Suppressor macrophage treated with lipopolysaccharide for 1 hour (primary cell): Measurements from ENCODE around the gene TRIM46.

Source experiments
- DNase-seq, 3 donors: peaks; one replicate each; pipeline ENCODE4 v3.0.0-alpha.2; 2020 to 2022

Gene TRIM46

GRCh38 chr1:155174324-155175280 is 953 bp downstream of the TRIM46 start:
- DNase-seq = no peak

- DNase-seq = no peak
Observed at GRCh38 chr1:155175281-155175926, 1.8 kb downstream of the TRIM46 start.

- DNase-seq = peak in 1 of 3 donors; percentile 39
Observed at GRCh38 chr1:155175927-155176371, 2.3 kb downstream of the TRIM46 start.

DNA sequence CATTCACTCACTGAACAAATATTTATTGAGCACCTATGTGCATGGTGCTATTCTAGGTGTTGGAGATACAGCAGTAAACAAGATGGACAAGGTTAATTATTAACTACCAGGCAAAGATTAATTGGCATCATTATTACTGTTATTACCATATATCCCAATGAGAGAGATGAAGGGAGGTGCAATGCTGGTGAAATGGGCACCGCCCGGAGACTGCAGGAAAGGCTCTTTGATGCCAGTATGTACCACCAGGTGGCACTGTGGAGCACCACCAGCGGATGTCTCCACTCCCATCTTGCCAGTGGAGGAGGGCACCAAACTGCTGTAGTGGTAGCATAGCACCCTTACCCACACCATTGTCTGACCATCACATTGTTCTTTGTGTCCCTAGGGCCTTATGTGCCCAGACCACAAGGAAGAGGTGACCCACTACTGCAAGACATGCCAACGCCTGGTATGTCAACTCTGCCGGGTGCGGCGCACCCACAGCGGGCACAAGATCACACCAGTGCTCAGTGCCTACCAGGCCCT is 3.0 kb downstream of the TRIM46 start:
- peak; percentile 88 to 91 (median 89) for DNase-seq

DNA sequence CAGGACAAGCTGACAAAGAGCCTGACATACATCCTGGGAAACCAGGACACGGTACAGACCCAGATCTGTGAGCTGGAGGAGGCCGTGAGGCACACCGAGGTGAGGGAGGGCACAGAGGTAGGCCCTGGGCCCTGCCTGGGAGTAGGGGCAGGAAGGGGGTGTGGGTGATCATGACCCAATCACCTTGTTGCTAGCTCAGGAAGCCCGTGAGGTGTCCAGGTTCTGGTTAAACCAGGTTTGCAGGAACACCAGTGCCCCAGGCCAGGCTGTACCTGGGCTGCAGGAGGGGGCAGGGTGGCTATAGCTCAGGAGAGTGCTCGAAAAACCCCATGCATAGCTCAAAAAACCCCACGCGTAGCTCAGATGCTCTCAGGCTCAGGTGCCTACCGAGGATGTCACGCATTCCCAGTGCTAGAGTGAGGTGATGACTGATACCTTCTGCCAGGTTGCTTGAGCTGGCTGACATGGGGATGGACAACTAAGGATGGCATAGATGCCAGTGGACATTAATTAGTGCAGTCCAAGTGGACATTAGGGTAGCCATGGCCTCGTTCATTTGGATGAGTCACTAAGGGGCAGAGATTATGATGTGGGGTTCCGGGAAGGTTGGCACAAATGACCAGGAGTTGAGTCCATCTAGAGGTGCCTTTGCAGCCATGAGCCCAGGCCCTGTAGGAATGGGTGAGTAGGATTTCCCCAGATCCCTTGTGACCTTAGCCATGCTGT is 3.7 kb downstream of the TRIM46 start:
- DNase-seq = peak in 1 of 3 donors; percentile 16

DNA sequence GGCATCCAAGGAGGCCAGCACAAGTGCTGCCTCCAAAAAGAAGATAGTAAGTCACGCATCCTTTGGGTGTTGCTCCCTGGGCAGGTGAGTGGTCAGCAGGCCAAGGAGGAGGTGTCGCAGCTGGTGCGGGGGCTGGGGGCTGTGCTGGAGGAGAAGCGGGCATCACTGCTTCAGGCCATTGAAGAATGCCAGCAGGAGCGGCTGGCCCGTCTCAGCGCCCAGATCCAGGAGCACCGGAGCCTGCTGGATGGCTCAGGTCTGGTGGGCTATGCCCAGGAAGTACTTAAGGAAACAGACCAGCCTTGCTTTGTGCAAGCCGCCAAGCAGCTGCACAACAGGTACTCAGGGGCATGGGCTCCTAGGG is 4.3 kb downstream of the TRIM46 start:
- no peak for DNase-seq

DNA sequence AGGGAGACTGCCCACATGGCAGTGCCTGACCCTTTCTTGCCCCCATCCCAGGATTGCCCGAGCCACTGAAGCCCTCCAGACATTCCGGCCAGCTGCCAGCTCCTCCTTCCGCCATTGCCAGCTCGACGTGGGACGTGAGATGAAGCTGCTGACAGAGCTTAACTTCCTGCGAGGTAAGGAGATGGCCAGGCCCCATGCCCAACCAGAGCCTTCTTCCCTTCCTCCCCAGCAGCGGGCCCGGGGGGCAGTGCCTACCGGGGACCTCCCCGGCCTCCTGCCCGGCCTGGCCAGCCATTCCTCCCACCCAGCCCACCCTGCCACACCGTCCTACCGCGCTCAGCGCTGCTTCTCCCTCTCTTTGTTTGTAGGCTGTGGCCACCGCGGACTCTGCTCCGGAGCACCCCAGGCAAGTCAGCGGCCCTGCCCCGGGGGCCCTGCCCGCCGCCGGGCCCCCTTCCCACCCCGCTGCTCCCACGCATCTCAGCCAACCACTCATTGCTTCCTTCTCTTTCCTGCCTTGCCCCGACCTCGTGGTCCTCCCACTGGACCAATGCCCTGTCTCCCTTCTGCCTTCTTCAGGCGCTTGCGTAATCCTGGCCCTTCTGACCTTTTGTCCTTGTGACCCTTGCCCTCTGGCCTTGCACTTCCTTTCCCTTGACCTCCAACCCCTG is 4.9 kb downstream of the TRIM46 start:
- DNase-seq = peak; percentile 59 to 69 (median 62)

GRCh38 chr1:155179112-155180031 is 5.7 kb downstream of the TRIM46 start:
- DNase-seq = peak in 1 of 3 donors; percentile 10

- DNase-seq = peak in 1 of 3 donors; percentile 14
Observed at GRCh38 chr1:155181371-155182051, 7.9 kb downstream of the TRIM46 start.

DNA sequence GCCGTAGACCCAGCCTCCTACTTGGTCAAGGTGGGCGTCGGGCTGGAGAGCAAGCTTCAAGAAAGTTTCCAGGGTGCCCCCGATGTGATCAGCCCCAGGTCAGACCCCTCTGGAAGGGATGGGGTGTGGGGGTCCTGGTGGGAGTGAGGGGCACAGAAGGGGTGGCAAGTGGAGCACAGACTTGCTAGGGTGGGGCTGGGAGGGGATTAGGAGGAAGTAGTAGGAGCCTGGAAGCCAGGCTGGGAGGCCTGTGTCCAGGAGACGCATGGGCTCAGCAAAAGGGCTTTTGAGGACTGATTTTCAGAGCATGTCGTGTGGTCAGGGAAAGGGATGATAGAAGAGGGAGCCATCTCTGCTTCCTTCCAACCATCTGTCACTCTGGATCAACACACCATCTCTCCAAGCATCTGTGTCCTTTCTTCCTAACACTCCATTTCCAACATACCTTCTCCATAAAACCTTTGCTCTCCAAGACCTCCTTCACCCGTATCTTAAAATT is 8.5 kb downstream of the TRIM46 start:
- DNase-seq = peak in 1 of 3 donors; percentile 8

GRCh38 chr1:155183775-155184221 is 10.1 kb downstream of the TRIM46 start:
- DNase-seq = peak in 1 of 3 donors; percentile 6

DNA sequence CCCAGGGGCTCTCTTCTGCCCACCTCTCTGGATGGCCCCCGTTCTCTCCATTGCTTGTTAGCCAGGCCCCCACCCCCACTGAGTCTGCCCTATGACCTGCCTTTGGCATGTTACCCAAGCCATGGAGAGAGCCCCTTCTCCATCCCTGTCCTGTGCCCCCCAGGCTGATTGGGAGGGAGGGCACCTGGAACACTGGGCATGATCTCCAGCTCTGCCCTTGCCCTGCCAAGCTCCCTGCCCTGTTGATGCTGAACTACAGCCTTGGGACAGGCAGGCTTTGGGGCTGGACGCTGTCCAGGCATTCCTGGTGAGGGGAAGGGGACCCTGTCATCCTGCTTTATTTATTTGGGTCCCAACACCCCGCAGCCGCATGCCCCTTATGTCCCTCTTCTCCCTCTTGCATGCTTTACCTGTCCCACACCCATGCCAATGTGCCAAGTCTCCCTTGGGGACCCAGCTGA is 10.7 kb downstream of the TRIM46 start:
- DNase-seq = peak in 1 of 3 donors; percentile 16

- peak; percentile 84 to 92 (median 88) for DNase-seq
Observed at GRCh38 chr1:155184835-155185782, 11.5 kb downstream of the TRIM46 start.

- DNase-seq = no peak
Observed at GRCh38 chr1:155185783-155186066, 12.1 kb downstream of the TRIM46 start.

- DNase-seq = no peak
Observed at GRCh38 chr1:155186067-155186793, 12.6 kb downstream of the TRIM46 start.

- no peak for DNase-seq
Observed at GRCh38 chr1:155186794-155187455, 13.3 kb downstream of the TRIM46 start.

DNA sequence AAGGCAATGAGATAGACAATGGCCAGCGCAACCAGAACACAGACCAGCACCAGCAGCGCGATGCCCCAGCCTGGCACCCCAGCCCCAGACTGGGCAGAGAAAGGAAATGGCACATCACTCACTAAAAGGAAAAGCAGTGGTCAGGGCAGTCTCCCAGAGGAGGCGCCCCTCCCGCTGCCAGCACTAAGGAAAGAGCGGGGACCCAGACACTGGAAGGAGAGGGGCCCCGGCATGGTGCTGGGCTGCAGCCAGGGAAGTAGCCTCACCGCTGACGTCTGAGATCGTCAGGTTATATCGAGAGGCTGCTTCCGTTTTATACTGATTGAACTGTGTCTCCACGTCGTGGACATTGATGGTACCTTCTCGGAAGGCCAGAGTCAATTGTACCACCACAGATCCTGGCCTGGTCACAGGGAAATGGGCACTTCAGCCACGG is 13.8 kb downstream of the TRIM46 start:
- no peak for DNase-seq

- no peak for DNase-seq
Observed at GRCh38 chr1:155188268-155188667, 14.6 kb downstream of the TRIM46 start.
